Endothelial cell of umbilical vein (primary cell): ENCODE measurements around the gene FIG4.

ENCODE experiments used
- POLR2A ChIP-seq: IDR thresholded peaks from 2 replicates; pipeline ENCODE4 v1.6.1; 2012; ENCODE audit warnings: low read depth, mild to moderate bottlenecking, control low read depth, low read length
- TF ChIP-seq, protein P1 (sequence below), 2 donors: IDR thresholded peaks; 1 replicate in 1 of 2; 2 replicates in 1 of 2; pipeline ENCODE4 v1.5.1; 2011; ENCODE audit warnings: low read length in 2 of 2, mild to moderate bottlenecking in 2 of 2, moderate library complexity in 2 of 2, control low read depth in 1 of 2, inconsistent platforms in 1 of 2, low read depth in 1 of 2; ENCODE audit not compliant: insufficient read depth in 1 of 2; ENCODE audit errors: extremely low read depth in 1 of 2

DNA sequence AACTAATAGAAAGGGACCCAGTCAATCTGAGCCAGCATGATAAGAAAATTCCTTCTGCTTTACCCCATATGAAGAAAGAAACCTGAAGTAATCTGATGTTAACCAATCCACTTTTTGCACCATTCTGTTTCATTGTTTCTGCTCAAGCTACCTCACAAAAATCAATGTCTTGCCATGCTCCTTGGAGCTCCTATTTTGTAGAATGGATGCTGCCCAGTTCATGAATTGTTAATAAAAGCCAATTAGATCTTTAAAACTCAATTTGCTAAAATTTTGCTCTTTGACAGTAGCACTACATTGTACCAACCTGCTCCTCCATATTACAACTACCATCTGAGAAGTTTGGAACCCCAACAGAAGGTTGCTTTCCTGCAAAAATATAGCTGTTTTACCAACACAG is 170.8 kb downstream of the FIG4 start:
- TF ChIP-seq POLR2A: no peak
- TF ChIP-seq, protein P1, sequence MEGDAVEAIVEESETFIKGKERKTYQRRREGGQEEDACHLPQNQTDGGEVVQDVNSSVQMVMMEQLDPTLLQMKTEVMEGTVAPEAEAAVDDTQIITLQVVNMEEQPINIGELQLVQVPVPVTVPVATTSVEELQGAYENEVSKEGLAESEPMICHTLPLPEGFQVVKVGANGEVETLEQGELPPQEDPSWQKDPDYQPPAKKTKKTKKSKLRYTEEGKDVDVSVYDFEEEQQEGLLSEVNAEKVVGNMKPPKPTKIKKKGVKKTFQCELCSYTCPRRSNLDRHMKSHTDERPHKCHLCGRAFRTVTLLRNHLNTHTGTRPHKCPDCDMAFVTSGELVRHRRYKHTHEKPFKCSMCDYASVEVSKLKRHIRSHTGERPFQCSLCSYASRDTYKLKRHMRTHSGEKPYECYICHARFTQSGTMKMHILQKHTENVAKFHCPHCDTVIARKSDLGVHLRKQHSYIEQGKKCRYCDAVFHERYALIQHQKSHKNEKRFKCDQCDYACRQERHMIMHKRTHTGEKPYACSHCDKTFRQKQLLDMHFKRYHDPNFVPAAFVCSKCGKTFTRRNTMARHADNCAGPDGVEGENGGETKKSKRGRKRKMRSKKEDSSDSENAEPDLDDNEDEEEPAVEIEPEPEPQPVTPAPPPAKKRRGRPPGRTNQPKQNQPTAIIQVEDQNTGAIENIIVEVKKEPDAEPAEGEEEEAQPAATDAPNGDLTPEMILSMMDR (IDR thresholded peaks at IDR 0.05; ENCODE audit: extremely low read depth in 1 of 2, insufficient read depth in 1 of 2, low read depth in 1 of 2, low read length in 2 of 2): no peak
